Measurements from ENCODE around the gene SESTD1. TPM values are rescaled to one million over a fixed set of nuclear protein-coding genes. Genes with fewer than 3 reads are reported as not detected.

The SESTD1 gene
- total and polyA plus RNA-seq, 2 of the 13 experiments (the other 11 are each of a cell fraction or from before 2014, with no cell fraction given) = 74.4 to 101 TPM

GRCh38 chr2:179191110-179191509 lies 73.5 kb downstream of the SESTD1 start (continued):
- TF ChIP-seq ZNF318 (CRISPR knock-in tag; IDR thresholded peaks at IDR 0.05) (no peak), FOXA1 (IDR thresholded peaks at IDR 0.05) (no peak), FOXA1 (CRISPR knock-in tag; IDR thresholded peaks at IDR 0.05) (peak; percentile 88), MYNN (CRISPR knock-in tag; IDR thresholded peaks at IDR 0.05; ENCODE audit: low read depth) (no peak), CHD4 (IDR thresholded peaks at IDR 0.05; ENCODE audit: borderline replicate concordance, low read length) (no peak), CC2D1A (CRISPR knock-in tag; IDR thresholded peaks at IDR 0.05) (no peak), LCORL (IDR thresholded peaks at IDR 0.05) (no peak), LCORL (CRISPR knock-in tag; IDR thresholded peaks at IDR 0.05) (no peak), GATA4 (IDR thresholded peaks at IDR 0.05; ENCODE audit: borderline replicate concordance, low read depth) (no peak), ARNT2 (CRISPR knock-in tag; IDR thresholded peaks at IDR 0.05; ENCODE audit: low read depth) (no peak), AKNA (CRISPR knock-in tag; IDR thresholded peaks at IDR 0.05; ENCODE audit: borderline replicate concordance) (no peak), ZNF367 (CRISPR knock-in tag; IDR thresholded peaks at IDR 0.05; ENCODE audit: borderline replicate concordance) (no peak), DNMT1 (CRISPR knock-in tag; IDR thresholded peaks at IDR 0.05) (no peak), ZNF761 (CRISPR knock-in tag; conservative IDR thresholded peaks at IDR 0.05) (no peak), ZNF768 (CRISPR knock-in tag; IDR thresholded peaks at IDR 0.05) (no peak), ZSCAN25 (CRISPR knock-in tag; IDR thresholded peaks at IDR 0.05) (no peak), ZNF558 (CRISPR knock-in tag; IDR thresholded peaks at IDR 0.05; ENCODE audit: borderline replicate concordance) (no peak)
- TF ChIP-seq, protein P1, sequence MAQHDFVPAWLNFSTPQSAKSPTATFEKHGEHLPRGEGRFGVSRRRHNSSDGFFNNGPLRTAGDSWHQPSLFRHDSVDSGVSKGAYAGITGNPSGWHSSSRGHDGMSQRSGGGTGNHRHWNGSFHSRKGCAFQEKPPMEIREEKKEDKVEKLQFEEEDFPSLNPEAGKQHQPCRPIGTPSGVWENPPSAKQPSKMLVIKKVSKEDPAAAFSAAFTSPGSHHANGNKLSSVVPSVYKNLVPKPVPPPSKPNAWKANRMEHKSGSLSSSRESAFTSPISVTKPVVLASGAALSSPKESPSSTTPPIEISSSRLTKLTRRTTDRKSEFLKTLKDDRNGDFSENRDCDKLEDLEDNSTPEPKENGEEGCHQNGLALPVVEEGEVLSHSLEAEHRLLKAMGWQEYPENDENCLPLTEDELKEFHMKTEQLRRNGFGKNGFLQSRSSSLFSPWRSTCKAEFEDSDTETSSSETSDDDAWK (CRISPR knock-in tag; IDR thresholded peaks at IDR 0.05) = no peak

Measured in HepG2 (cell line).